ENCODE measurements around the gene CREG1.
A peak's percentile ranks its signal among the peaks of the same experiment; 100 is the strongest.

The CREG1 gene

GRCh38 chr1:167529829-167530474 lies 23.6 kb downstream of the CREG1 start:
- no peak for DNase-seq

GRCh38 chr1:167528057-167528728 lies 25.4 kb downstream of the CREG1 start:
- no peak for DNase-seq

DNA sequence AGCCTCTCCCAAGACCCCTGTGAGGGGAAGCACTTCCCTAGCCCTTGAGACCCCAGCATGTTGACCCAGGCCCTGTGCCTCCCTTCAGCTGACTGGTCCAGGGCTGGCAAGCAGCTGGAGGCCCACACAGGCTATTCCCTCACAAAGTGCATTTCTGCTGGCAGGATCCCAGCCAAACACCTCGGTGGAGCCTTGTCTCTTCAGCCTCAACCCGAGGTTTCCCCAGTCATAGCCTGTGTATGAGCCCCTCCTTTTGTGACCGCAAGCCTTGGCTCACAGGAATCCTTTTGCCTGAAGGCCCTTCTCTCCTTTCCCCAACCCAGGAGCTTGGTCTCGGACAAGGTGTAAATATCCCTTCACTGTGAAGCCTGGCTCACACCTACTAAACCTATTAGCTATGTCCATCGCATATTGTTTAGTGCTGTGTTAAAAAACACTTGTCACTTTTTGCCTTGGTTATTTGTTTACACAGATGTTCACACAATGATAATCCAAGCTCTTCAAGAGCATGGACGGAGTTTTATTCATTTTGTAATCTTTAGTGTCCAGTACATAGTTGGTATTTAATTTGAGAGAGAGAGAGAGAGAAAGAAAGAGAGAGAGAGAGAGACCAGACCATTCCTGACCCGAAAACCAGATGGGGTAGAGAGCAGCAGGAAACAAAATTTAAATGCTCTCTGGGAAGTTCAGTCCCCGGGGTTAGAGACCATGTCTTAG lies 26.7 kb downstream of the CREG1 start:
- no peak for DNase-seq

GRCh38 chr1:167524651-167525050 lies 28.9 kb downstream of the CREG1 start:
- no peak for DNase-seq

GRCh38 chr1:167522246-167522645 lies 31.3 kb downstream of the CREG1 start:
- DNase-seq: no peak

- no peak for DNase-seq
These were observed 32.8 kb downstream of the CREG1 start for GRCh38 chr1:167520711-167521206.

- peak; percentile 53 to 58 for DNase-seq
These were observed 35.2 kb downstream of the CREG1 start, which contains the start of gene CD247 for GRCh38 chr1:167518331-167518700. TSS of gene CD247 (minus strand) at chr1:167518529. CDS start at chr1:167518465, 64 bp downstream.

DNA sequence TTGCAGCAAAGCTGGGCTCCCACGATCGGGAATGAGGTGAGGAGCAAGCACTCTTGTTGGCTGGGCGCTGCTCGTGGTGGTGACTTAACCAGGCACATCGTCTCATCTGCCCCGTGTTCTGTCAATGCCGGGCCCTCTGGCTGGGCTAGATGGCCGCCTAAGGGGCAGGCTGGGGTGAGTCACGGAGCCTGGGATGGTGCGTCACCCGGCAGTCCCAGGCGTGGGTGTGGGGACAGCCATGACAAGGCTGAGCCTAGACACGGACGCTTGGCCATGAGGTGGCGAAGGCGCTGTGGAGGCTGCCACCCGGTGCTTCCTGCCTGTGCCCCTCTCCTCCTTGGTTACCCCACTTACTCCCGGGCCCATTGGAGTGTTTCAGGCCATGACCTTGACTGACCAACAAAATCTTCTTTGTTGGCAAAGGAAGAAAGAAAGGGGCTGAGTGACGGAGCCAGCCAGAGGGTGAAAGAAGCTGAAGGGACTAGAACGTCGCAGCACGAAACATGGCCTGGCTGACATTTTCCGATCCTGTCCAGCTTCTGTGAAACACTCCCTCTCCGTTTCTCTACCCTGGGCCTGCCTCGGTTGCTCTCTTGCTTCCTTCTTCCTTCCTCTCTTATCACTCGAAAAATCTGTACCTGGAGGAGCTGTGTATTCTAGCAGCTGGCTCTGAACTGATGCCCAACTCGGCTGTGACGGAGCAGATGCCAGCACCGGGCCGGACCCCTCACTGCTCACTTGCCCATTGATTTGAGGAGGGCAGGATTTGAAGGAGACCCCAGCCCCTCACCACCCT lies 35.8 kb downstream of the CREG1 start:
- peak; percentile 87 for DNase-seq

DNA sequence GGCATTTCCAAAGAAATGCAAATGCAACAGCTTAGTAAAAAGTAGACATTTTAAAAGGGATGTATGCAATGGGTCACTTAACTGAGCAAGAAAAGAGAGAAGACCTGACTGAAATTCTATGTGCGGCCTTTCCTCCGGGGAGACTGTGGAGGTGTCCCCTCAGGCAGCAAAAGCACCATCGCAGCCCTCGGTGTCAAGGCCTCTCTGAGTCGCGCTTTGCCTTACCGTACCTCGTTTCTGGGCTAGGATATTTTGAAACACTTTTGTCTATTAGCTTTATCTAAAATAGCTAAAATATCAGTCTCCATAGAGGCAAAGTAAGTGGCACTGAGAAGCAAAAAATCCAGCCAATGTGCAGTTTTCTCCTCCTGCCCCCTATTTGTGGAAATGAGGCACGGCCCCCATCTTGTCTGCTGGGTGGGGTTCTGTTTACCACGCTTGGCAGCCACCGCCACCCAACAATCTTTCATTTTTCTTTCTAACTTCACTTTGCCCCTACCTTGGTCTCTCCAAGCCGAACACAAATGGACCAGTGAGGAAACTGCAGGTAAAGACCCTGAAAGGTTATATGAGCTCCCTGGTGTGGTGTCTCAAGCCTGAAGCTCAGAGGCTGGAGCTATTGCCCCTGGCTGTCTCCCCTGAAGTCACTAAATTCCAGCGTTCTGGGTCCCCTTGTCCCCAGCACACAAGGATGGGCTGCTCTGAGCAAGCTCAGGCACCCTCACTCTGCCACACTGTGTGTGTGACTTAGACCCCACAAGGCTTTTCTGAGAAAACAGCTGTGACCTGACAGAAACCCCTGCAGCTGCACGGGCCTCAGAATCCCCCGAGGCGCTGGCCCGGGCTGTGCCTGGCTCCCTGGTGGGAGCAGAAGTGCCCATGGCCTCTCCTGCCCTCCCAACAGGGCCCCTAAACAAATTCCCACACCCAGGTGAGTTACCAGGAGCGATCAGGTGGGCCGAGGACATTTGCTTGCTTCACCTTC lies 36.9 kb downstream of the CREG1 start:
- DNase-seq: no peak

GRCh38 chr1:167515893-167516321 lies 37.7 kb downstream of the CREG1 start:
- DNase-seq: no peak

DNA sequence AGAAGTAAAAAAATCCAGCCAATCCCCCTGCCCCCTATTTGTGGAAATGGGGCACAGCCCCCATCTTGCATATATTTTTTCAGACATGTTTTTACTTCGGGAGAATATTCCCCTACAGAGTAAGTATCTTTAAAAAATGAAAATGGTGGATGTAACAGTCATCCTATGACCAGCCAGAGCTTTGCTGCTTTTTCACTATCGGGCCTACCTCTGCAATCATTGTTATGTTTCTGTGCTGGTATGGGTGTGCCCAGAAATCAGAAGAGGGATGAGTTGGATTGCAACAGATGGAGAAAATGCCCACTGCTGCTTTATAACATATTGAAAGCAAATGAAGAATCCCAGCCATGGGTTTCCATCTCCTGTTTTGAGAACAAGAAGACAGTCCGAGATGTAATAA lies 38.1 kb downstream of the CREG1 start:
- no peak for DNase-seq

- DNase-seq: no peak
These were observed 39.3 kb downstream of the CREG1 start for GRCh38 chr1:167514288-167514687.

DNA sequence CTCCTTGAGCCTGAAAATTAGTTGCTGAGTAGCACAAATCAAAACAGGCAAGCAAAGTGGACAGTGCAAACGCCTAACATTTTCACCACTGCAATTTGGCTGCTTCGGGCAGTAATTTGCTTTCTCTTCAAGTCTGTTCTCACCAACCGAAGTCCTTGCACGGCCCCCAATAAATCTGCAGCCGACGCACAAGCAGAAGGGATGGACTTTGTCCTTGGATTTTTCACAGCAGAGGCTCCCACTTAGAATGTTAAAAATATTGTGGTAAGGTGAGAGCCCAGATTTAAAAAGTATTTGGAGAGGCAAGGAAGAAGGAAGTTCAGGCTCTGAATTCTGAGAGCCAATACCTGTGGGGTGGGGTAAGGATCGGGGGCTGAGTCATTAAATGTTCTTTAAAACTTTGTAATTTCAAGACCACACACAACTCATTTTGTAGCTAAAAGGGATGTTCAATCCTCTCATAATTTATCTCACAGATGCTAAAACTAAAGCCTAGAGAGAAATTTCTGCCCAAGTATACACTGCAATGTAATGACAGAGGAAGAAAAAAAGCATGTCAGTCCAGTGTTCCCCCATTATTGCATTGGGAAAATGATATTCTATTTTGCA lies 41.4 kb downstream of the CREG1 start:
- no peak for DNase-seq

- no peak for DNase-seq
These were observed 42.1 kb downstream of the CREG1 start for GRCh38 chr1:167511374-167511986.

DNA sequence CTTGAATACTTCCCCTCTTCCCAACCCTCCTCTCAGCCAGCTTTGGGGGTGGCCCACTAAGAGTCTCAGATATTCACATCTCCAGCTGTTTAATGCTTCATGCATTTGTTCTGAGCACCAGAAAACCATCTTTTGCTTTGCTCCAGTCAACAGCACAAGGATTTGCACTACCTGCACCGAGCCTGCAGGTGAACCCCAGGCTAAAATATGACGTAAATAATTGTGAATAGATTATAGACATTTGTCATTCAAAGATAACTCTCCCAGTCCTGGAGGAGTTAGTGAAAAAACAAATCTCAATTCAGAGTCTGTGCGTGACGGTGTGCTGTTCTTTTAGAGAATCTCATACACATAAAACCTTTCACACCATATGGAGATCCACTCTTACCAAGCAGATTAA lies 42.7 kb downstream of the CREG1 start:
- no peak for DNase-seq

GRCh38 chr1:167510244-167510643 lies 43.3 kb downstream of the CREG1 start:
- DNase-seq: no peak

DNA sequence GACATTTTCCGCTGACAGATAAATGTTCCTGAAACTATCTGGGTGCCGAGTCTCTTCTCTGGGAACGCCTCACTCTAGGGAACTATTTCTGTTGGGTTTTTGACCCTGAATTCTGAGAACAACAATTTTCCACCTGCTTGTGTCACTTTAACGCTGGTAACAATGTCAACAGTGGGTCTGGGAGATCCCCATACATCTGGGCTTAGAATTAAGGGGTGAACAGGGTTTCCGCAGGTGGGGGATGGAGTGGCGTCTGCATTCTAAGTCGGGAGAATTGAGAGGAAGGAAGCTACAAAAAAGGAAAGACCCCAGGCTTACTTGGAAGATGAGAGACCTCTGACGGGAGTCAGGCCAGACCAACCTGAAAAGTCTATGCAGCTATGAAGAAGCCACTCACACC lies 44.0 kb downstream of the CREG1 start:
- no peak for DNase-seq

GRCh38 chr1:167507719-167508118 lies 45.8 kb downstream of the CREG1 start:
- DNase-seq: no peak

DNA sequence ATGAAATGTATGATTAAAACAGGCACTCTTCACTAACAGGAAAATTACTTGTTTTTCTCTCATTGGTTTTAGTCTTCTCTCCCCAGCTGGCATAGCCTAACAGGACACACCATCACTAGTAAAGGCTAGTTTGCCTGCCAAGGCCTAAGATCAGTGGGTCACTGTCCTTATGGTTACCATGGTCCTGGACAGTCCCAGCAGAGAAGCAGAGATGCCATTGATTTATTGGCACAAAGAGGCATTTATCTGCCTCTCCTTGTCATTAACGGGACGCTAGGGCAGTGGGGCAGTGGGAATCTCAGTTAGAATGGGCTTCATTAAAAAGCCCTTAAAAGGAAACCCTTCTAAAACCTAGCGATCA lies 49.1 kb downstream of the CREG1 start:
- no peak for DNase-seq

- no peak for DNase-seq
These were observed 49.7 kb downstream of the CREG1 start for GRCh38 chr1:167503626-167504466.

Measured in stimulated activated CD4-positive, alpha-beta T cell treated with anti-CD3 and anti-CD28 coated beads, Interleukin-2, amount 100 ng/mL, for 48 hours (primary cell).